HepG2 (cell line): ENCODE measurements around the gene RPS6KA5. TPM values are rescaled to one million over a fixed set of nuclear protein-coding genes. Genes with fewer than 3 reads are reported as not detected.

Experiments used
- NCOA5 ChIP-seq: sonication (generic); formaldehyde crosslinking; IDR thresholded peaks from 2 replicates; pipeline ENCODE4 v1.4.0; 2020; ENCODE audit warnings: missing genetic modification reagents
- ZHX2 ChIP-seq, 2 experiments: sonication (generic) in 1 of 2; formaldehyde crosslinking in 1 of 2; IDR thresholded peaks; 2 replicates each; pipeline versions ENCODE4 v1.6.1 to v1.9.0; 2014 to 2022; ENCODE audit warnings: antibody characterized with exemption in 1 of 2, borderline replicate concordance in 1 of 2, inconsistent platforms in 1 of 2, low read depth in 1 of 2, missing genetic modification reagents in 1 of 2
- ZNF225 ChIP-seq: sonication (generic); formaldehyde crosslinking; IDR thresholded peaks from 2 replicates; pipeline ENCODE4 v1.4.0; 2020; ENCODE audit warnings: mild to moderate bottlenecking, missing genetic modification reagents
- ZNF407 ChIP-seq: sonication (generic); formaldehyde crosslinking; IDR thresholded peaks from one replicate; pipeline ENCODE4 v1.5.1; 2020; ENCODE audit warnings: mild to moderate bottlenecking, missing genetic modification reagents; ENCODE audit errors: not compliant biosample characterization
- ZNF512 ChIP-seq: sonication (generic); formaldehyde crosslinking; IDR thresholded peaks from 2 replicates; pipeline ENCODE4 v1.4.0; 2020; ENCODE audit warnings: mild to moderate bottlenecking, missing genetic modification reagents
- polyA plus RNA-seq, 8 experiments: library from polyadenylated mRNA; depleted of rRNA in 3 of 8; stranded (reverse) in 7 of 8; unstranded in 1 of 8; fragments of >200 nt; fragmentation: Illumina TruSeq in 4 of 8; extraction: Trizol in 4 of 8; gene quantifications; 2 replicates each; pipeline versions ENCODE4 v1.2.1 to v1.2.3, GENCODE V29; 2011 to 2016; ENCODE audit warnings: low read depth in 4 of 8, missing spikeins in 1 of 8, mixed read lengths in 1 of 8; ENCODE audit not compliant: insufficient read depth in 1 of 8
- total RNA-seq, 5 experiments: library from RNA; depleted of rRNA; stranded (reverse); fragments of >200 nt; fragmentation: Illumina TruSeq; extraction: Trizol; gene quantifications; 2 replicates each; pipeline ENCODE4 v1.2.3, GENCODE V29; 2016; ENCODE audit warnings: low read depth in 1 of 5

RPS6KA5 gene
- total and polyA plus RNA-seq, 2 of the 13 experiments (the other 11 are each of a cell fraction or from before 2014, with no cell fraction given): 0.50 to 0.58 TPM

- TF ChIP-seq ZHX2 (IDR thresholded peaks at IDR 0.05; ENCODE audit: low read depth): no peak
- no peak for TF ChIP-seq ZHX2 (CRISPR knock-in tag; IDR thresholded peaks at IDR 0.05; ENCODE audit: borderline replicate concordance)
- no peak for TF ChIP-seq ZNF407 (CRISPR knock-in tag)
- no peak for TF ChIP-seq NCOA5 (CRISPR knock-in tag)
- no peak for TF ChIP-seq ZNF225 (CRISPR knock-in tag)
- TF ChIP-seq ZNF512: no peak
- TF ChIP-seq, all 625 proteins: peak for 0
Measured at GRCh38 chr14:90965765-90966164, 94.7 kb downstream of the RPS6KA5 start (continued).
